Measurements from ENCODE around the gene GNG12.
"Not testable (repeated sequence)": the region's sequence is repeated elsewhere in the genome, so short reads cannot be mapped to it uniquely, and the experiment has no call there.

The GNG12 gene

GRCh38 chr1:67662884-67663283 is 170.4 kb downstream of the GNG12 start:
- no peak overlapping the region for H3K4me3 ChIP-seq (ENCODE audit: low read depth, low read length)
- TF ChIP-seq, protein P1, sequence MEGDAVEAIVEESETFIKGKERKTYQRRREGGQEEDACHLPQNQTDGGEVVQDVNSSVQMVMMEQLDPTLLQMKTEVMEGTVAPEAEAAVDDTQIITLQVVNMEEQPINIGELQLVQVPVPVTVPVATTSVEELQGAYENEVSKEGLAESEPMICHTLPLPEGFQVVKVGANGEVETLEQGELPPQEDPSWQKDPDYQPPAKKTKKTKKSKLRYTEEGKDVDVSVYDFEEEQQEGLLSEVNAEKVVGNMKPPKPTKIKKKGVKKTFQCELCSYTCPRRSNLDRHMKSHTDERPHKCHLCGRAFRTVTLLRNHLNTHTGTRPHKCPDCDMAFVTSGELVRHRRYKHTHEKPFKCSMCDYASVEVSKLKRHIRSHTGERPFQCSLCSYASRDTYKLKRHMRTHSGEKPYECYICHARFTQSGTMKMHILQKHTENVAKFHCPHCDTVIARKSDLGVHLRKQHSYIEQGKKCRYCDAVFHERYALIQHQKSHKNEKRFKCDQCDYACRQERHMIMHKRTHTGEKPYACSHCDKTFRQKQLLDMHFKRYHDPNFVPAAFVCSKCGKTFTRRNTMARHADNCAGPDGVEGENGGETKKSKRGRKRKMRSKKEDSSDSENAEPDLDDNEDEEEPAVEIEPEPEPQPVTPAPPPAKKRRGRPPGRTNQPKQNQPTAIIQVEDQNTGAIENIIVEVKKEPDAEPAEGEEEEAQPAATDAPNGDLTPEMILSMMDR (IDR thresholded peaks at IDR 0.05; ENCODE audit: low read depth, low read length): no peak
- TF ChIP-seq POLR2A (IDR thresholded peaks at IDR 0.05; ENCODE audit: extremely low read depth, insufficient read length) (no peak), MYC (IDR thresholded peaks at IDR 0.05; ENCODE audit: low read depth, low read length) (no peak), MAX (IDR thresholded peaks at IDR 0.05; ENCODE audit: low read depth, low read length) (no peak)
- no peak for DNase-seq (ENCODE audit: low read depth)

DNA sequence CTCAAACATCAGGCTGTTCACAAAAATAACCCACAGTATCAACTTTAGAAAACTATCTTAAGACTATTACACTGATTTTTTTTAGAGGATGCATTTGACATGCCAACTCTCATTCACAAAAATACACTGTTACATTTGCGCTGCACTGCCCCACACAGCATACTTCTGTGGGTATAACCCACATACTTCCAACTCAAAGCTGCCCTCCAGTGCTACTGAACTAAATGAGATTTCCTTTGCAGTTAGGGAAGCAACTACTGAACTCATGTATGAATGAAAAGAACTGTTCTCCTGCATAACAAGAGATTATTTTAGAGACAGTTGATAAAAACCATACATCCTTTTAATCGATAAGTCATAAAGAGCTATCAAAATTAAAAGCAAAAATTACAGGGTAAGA is 174.0 kb downstream of the GNG12 start:
- no peak for DNase-seq (ENCODE audit: low read depth)
- no peak for TF ChIP-seq MYC (IDR thresholded peaks at IDR 0.05; ENCODE audit: low read depth, low read length)
- TF ChIP-seq, protein P1 (IDR thresholded peaks at IDR 0.05; ENCODE audit: low read depth, low read length): no peak
- no peak for TF ChIP-seq MAX (IDR thresholded peaks at IDR 0.05; ENCODE audit: low read depth, low read length)
- TF ChIP-seq POLR2A (IDR thresholded peaks at IDR 0.05; ENCODE audit: extremely low read depth, insufficient read length): no peak
- H3K4me3 ChIP-seq (ENCODE audit: low read depth, low read length): no peak overlapping the region

GRCh38 chr1:67657152-67657551 is 176.1 kb downstream of the GNG12 start:
- H3K4me3 ChIP-seq (ENCODE audit: low read depth, low read length); DNase-seq (ENCODE audit: low read depth): not testable (repeated sequence)

DNA sequence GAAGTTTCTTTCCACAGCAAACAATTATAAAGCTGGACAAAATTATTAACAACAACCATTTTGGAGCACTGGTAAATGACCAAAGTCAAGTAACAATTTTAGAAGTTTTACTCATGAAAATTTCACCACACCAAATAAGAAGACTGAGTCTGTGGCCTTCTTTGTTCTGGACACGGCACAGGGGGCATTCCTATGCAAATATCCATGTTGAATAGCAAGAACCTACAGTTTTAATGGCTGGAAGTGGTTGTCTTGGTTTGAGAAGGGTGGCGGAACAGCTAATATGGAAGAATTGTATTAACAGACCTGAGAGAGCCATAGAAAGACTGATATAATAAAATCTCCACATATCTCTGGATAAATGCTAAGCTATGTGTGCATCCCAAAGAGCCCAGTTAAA is 177.7 kb downstream of the GNG12 start:
- TF ChIP-seq MYC (IDR thresholded peaks at IDR 0.05; ENCODE audit: low read depth, low read length) (no peak), POLR2A (IDR thresholded peaks at IDR 0.05; ENCODE audit: extremely low read depth, insufficient read length) (no peak), MAX (IDR thresholded peaks at IDR 0.05; ENCODE audit: low read depth, low read length) (no peak)
- TF ChIP-seq, protein P1 (IDR thresholded peaks at IDR 0.05; ENCODE audit: low read depth, low read length): no peak
- no peak for DNase-seq (ENCODE audit: low read depth)
- no peak overlapping the region for H3K4me3 ChIP-seq (ENCODE audit: low read depth, low read length)

DNA sequence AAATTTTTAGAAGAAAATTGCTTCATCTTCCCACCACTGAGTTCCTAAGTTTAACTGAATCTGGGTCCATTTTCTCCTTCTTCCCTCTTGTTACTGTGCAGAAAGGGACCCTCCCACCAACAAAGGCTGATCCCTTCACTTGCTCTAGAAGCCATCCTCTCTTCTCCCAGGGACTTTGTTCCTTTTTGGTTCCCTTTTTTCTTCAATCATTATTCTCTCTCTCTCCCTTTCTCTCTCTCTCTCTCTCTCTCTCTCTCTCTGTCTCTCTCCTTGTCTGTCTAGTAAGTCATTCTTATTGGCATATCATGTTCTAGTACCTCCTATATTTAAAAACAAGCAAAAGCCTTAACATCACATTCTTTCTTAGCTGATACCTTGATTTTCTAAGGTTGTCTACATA is 180.0 kb downstream of the GNG12 start:
- no peak for DNase-seq (ENCODE audit: low read depth)
- no peak for TF ChIP-seq MYC (IDR thresholded peaks at IDR 0.05; ENCODE audit: low read depth, low read length)
- TF ChIP-seq POLR2A (IDR thresholded peaks at IDR 0.05; ENCODE audit: extremely low read depth, insufficient read length): no peak
- TF ChIP-seq, protein P1 (IDR thresholded peaks at IDR 0.05; ENCODE audit: low read depth, low read length): no peak
- H3K4me3 ChIP-seq (ENCODE audit: low read depth, low read length): no peak overlapping the region

DNA sequence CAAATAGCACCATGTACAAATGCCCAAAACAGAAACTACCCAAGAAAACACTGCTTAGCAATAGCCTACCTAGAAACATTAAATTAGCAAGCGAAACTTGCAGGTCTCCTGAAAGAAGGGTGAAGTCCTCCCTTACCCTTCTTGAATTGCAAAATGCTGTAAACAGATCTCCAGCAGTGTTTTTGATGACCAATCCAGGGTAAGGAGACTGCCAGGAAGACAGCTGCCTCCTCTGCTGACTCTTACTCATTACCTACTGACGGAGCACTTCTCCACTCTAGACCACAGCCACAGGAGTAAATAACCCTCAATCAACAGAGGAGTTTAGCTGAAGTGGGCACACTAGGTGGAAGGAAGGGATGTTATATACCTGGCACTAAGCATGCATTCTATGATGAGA is 180.5 kb downstream of the GNG12 start:
- no peak overlapping the region for H3K4me3 ChIP-seq (ENCODE audit: low read depth, low read length)
- DNase-seq (ENCODE audit: low read depth): peak; percentile 6
- TF ChIP-seq MAX (IDR thresholded peaks at IDR 0.05; ENCODE audit: low read depth, low read length) (no peak), MYC (IDR thresholded peaks at IDR 0.05; ENCODE audit: low read depth, low read length) (no peak), POLR2A (IDR thresholded peaks at IDR 0.05; ENCODE audit: extremely low read depth, insufficient read length) (no peak)
- TF ChIP-seq, protein P1 (IDR thresholded peaks at IDR 0.05; ENCODE audit: low read depth, low read length): no peak

Measured in NB4 (cell line).